ENCODE data around the gene GAS2L2. TPM values are rescaled to one million over a fixed set of nuclear protein-coding genes. Genes with fewer than 3 reads are reported as not detected.

The GAS2L2 gene
- total RNA-seq, 2 donors from 2014 or later, result not detected

DNA sequence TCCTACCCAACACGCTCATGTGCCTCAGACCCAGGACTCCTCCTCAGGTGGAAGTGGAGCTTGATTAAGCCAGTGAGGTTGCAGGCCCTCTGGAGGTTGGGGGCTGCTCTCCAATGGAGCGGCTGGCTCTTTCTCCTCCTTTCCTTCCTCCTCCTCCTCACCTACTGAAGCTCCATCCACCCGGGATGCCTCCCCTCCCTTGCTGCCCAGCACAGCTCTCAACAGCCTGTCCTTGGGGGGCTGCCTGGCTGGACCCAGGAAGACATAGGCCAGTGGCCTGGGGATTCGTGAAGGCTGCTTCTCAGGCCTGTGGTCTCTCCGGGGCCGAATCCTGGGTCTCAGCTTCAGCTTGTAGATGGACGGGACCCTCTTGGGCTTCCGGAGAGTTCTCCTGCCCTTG lies 8.2 kb downstream of the GAS2L2 start:
- H3K4me3 ChIP-seq, result no peak overlapping the region
- no peaks in the 10 kb centered on the region for H3K9me3 ChIP-seq
- 71% methylated on average over 8 of the region's 8 CpGs for WGBS
- DNase-seq (ENCODE audit: low spot score), result no peak
- no peak overlapping the region for H3K27ac ChIP-seq
- no peaks in the 10 kb centered on the region for H3K36me3 ChIP-seq
- H3K4me1 ChIP-seq (replicated peaks), result no peaks in the 10 kb centered on the region
- TF ChIP-seq POLR2A (IDR thresholded peaks at IDR 0.05) (no peak), POLR2AphosphoS5 (IDR thresholded peaks at IDR 0.05) (no peak)
- TF ChIP-seq, protein P1, sequence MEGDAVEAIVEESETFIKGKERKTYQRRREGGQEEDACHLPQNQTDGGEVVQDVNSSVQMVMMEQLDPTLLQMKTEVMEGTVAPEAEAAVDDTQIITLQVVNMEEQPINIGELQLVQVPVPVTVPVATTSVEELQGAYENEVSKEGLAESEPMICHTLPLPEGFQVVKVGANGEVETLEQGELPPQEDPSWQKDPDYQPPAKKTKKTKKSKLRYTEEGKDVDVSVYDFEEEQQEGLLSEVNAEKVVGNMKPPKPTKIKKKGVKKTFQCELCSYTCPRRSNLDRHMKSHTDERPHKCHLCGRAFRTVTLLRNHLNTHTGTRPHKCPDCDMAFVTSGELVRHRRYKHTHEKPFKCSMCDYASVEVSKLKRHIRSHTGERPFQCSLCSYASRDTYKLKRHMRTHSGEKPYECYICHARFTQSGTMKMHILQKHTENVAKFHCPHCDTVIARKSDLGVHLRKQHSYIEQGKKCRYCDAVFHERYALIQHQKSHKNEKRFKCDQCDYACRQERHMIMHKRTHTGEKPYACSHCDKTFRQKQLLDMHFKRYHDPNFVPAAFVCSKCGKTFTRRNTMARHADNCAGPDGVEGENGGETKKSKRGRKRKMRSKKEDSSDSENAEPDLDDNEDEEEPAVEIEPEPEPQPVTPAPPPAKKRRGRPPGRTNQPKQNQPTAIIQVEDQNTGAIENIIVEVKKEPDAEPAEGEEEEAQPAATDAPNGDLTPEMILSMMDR (IDR thresholded peaks at IDR 0.05), result no peak
- H3K27me3 ChIP-seq (replicated peaks; ENCODE audit: insufficient read depth), result peaks cover 13% of the 10 kb centered on the region
- intact Hi-C loops (cut with DNase I), result no loop called here

DNA sequence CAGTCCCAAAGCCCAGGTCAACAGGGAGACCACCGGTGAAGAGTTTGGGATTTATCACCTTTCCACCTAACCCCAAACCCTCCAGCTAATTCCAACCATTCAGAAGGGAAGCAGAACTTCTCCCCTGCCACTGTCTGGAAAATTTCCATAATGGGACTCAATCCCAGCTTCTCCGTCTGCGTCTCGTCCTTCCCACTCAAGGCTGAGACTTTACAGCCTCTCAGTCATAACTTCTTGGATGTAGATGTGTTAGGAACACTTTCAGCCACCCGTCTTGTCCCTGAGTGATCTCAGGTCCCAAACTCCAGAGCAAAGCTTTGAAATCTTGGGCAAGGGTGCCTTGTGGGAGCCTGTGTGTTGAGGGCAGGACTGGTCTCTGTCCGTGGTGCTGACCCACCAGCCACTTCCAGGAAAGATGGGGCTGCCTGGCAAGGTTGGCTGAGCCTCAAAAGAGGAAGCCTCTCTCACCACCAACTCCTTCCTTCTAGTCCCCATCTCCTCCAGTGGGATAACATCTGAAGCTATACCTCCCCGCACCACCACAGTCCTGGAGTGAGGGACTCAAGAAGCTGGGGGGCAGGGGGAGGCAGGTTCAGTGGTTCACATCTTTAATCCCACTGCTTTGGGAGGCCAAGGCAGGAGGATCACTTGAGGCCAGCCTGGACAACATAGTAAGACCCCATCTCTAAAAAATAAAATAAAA lies 9.3 kb downstream of the GAS2L2 start:
- TF ChIP-seq POLR2A (IDR thresholded peaks at IDR 0.05) (no peak), POLR2AphosphoS5 (IDR thresholded peaks at IDR 0.05) (no peak)
- TF ChIP-seq, protein P1 (IDR thresholded peaks at IDR 0.05), result no peak
- H3K9me3 ChIP-seq, result no peaks in the 10 kb centered on the region
- intact Hi-C loops (cut with DNase I), result no loop called here
- H3K4me1 ChIP-seq (replicated peaks), result no peaks in the 10 kb centered on the region
- 40% methylated on average over 7 of the region's 7 CpGs for WGBS
- DNase-seq (ENCODE audit: low spot score), result no peak
- no peak overlapping the region for H3K4me3 ChIP-seq
- no peaks in the 10 kb centered on the region for H3K36me3 ChIP-seq
- peaks cover 11% of the 10 kb centered on the region for H3K27me3 ChIP-seq (replicated peaks; ENCODE audit: insufficient read depth)
- H3K27ac ChIP-seq, result no peak overlapping the region

DNA sequence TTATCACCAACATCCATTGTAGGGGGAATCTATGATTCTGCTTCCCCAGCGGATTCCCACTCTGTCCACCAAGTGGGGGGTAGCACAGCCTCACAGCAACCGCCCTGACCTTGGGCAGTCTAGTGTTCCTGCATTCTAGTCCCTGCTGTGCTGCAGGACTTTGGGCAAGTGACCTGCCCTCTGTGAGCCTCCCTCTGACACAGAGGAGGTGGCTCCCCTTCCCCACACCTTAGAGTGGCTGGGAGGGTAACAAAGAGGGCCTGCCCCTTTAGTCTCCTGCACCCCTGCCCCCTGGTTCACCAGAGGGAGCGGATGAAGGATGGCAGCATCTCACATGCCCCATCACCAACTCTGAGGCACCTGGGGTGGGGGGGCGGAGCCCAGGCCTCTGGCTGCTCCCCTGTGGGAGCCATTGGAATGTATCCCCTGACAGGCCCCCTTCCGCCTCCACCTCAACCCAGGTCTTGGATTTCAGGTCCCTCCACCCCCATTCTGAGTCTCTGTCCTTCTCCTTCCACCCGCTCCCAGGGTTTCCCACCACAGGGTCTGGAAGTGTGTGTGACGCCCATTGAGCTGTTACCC lies 10.1 kb downstream of the GAS2L2 start:
- intact Hi-C loops (cut with DNase I), result no loop called here
- TF ChIP-seq, protein P1 (IDR thresholded peaks at IDR 0.05), result no peak
- TF ChIP-seq POLR2AphosphoS5 (IDR thresholded peaks at IDR 0.05) (no peak), POLR2A (IDR thresholded peaks at IDR 0.05) (no peak)
- H3K27me3 ChIP-seq (replicated peaks; ENCODE audit: insufficient read depth), result peaks cover 11% of the 10 kb centered on the region
- DNase-seq (ENCODE audit: low spot score), result no peak
- no peak overlapping the region for H3K27ac ChIP-seq
- H3K4me3 ChIP-seq, result no peak overlapping the region
- no peaks in the 10 kb centered on the region for H3K36me3 ChIP-seq
- WGBS, result 56% methylated on average over 6 of the region's 7 CpGs
- H3K9me3 ChIP-seq, result no peaks in the 10 kb centered on the region
- H3K4me1 ChIP-seq (replicated peaks), result no peaks in the 10 kb centered on the region

DNA sequence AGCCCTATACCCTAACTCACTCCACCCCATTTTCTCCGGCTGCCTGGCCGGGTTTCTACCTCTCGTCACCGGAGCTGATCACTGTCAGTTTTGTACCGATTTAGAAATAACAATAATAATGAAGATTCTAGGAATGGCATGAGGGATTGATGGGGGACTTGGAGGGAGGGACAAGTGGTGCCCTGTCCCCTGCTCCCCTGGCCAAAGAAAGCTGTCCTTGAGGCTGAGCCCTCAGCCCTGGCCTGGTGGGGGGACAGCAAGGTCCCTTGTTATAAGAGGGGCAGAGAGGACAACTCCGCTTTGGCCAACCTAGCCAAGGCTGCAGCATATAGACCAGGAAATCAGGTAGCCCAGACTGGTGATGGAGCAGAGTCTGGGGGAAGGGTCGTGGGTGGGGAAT lies 10.5 kb downstream of the GAS2L2 start:
- peaks cover 11% of the 10 kb centered on the region for H3K27me3 ChIP-seq (replicated peaks; ENCODE audit: insufficient read depth)
- intact Hi-C loops (cut with DNase I), result no loop called here
- no peaks in the 10 kb centered on the region for H3K36me3 ChIP-seq
- no peak overlapping the region for H3K27ac ChIP-seq
- WGBS, result 73% methylated on average over 7 of the region's 7 CpGs
- H3K4me1 ChIP-seq (replicated peaks), result no peaks in the 10 kb centered on the region
- no peak for DNase-seq (ENCODE audit: low spot score)
- H3K4me3 ChIP-seq, result no peak overlapping the region
- H3K9me3 ChIP-seq, result no peaks in the 10 kb centered on the region
- TF ChIP-seq POLR2AphosphoS5 (IDR thresholded peaks at IDR 0.05) (no peak), POLR2A (IDR thresholded peaks at IDR 0.05) (no peak)
- TF ChIP-seq, protein P1 (IDR thresholded peaks at IDR 0.05), result no peak

Data from prostate gland (tissue), 2 donors.